NCI-H226 (cell line): Measurements from ENCODE around the gene PDE7B.
"Not testable (repeated sequence)": the region's sequence is repeated elsewhere in the genome, so short reads cannot be mapped to it uniquely, and the experiment has no call there.

ENCODE experiments used
- DNase-seq: peaks from one replicate; pipeline ENCODE4 v3.0.0-alpha.2; 2015

PDE7B gene

DNA sequence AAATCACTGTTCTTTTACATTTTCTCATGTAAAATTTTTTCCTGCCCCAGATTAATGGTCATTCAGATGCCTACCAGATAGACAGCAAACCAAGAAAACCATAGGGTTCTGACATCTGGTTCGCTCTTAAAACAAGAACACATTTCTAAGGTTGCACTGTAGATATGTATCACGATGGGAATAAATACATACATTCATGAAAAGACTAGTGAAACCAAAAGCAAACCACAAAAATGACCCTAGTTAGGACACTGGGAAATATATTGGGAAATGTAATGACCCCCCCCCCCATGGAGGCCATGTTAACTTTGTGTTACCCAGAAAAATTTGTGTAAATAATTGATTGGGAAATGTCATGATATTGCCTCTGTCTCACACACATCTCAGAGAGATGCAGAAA lies 361.1 kb downstream of the PDE7B start:
- no peak for DNase-seq

DNA sequence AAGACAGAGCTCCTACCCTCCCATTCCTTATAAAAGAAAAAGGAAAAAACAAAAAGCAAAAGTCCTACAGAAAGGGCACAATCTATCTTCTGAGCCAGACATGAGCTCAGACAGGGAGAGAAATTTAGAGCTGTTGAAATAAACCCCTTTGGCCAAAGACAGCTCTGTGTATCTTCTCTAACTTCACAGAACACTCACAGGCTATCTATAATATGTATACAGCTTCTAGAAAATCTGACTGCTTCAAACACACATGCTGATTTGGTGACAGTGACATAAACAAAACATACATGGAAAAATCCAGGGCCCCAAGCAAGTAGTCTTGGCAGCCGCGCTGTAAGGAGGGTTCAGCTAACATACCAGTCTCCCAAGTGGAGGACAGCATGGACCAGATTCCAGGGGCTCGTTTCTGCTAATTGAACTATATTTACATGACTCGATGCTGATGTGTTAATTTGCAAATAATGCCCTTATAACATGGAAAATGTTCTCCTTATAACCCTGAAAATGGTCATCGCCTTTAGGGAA lies 361.6 kb downstream of the PDE7B start:
- DNase-seq, result no peak

- no peak for DNase-seq
These were observed 362.4 kb downstream of the PDE7B start for GRCh38 chr6:136213853-136214252.

DNA sequence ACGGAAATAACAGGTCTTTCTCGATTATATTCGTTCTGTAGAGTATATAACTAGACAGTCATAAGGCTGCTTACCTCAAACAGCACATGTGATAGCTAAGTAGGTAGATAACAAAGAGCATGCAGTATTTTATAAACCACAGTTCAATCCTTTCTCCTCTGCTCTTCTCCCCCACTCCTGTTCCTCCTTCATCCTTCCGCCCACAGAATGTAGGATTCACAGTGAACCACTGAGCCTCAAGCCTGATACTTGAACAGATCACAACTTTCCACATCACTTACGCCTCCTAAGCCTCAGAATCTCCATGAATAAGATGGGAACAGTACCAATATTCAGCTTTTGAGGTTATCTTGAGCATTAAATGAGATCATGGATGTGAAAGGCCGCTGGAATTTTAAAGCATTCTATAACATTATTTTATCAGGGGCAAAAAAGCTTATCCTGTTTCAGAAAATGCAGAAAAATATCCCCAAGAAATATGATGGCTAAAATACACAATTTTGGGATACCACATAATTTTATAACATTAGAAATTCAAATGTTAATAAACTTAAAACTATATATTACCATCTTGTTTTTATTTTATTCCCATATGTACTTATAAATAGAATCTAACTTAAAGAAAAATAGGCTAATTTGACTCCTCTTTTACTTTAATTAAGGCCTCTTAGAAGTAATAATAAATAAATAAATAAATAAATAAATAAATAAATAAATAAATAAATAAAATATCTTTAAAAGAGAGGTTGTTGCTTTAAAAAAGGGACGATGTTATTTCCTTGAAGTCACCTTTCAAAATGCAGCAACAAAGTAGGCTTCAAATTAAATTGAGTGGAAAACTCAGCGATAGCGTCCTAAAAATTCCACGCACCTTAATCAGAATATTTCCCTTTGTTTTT lies 365.3 kb downstream of the PDE7B start:
- DNase-seq, result no peak

- DNase-seq, result not testable (repeated sequence)
These were observed 373.5 kb downstream of the PDE7B start for GRCh38 chr6:136224974-136225373.

DNA sequence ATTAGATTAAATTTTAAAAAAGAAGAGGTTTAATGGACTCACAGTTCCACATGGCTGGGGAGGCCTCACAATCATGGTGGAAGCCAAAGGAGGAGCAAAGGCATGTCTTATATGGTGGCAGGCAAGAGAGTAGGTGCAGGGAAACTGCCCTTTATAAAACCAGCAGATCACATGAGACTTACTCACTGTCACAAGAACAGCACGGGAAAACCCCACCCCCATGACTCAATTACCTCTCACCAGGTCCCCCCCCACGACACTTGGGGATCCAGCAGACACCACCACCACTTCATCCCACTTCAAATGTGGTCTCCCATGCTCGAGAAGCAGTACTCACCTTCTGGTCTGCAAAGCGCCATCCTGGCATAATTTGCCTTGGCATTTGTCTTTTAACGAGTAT lies 374.0 kb downstream of the PDE7B start:
- no peak for DNase-seq

- peak; percentile 17 for DNase-seq
These were observed 374.6 kb downstream of the PDE7B start for GRCh38 chr6:136226027-136226673.

- DNase-seq, result no peak
These were observed 375.3 kb downstream of the PDE7B start for GRCh38 chr6:136226674-136227377.

- no peak for DNase-seq
These were observed 377.3 kb downstream of the PDE7B start for GRCh38 chr6:136228814-136229213.

- DNase-seq, result peak; percentile 31
These were observed 378.8 kb downstream of the PDE7B start for GRCh38 chr6:136230219-136230853.

- no peak for DNase-seq
These were observed 381.2 kb downstream of the PDE7B start for GRCh38 chr6:136232701-136233100.

DNA sequence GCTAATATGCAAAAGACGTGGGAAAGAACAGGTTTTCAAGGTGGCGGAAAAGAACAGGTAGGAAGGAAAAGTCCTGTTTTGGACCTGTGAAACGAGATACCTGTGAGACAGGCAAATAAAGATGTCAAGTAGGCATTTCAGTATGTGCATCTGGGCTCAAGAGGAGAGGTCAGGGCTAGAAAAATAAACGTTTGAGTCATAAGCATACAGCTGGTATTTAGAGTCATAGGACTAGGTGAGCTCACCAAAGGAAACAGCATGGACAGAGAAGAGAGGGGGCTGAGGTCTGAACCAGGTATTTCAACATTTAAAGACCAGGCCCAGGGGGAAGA lies 383.7 kb downstream of the PDE7B start:
- DNase-seq, result peak; percentile 14

DNA sequence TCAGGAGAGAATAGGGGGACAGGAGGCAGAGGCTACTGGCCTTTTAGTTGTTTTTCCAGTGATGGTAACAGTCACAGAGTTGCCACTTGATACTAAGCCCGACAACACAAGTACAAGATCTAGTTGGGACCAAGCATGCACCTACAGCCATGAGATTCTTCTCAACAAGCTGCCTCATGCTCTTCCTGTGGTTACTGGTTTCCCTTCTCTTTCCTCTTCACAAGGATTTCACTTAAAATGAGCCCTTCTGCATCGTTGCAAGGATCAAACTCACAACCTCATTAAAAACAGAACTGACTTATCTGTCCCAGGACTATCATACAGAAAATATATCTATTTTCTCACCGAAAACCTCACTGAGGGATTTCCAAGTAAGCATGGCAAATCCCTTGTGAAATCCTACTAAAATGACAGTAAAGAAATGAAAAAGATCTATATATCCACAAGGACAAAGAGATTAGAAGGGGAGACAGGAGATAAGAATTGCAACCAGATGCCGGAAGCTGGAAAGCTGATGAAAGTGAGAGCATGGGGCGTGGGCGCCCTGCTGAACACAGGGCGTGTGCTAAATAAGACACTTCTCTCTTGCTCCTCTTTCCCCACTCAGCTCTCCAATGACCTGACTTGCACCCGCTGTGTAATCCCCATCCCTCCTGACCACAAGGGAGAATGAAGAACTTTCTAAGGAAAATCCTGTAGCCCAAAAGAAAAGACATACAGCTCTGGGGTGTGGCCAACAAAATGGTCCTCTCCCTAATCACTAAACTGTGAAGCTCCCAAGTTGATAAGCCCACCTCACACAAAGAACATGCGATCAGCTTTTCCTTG lies 385.2 kb downstream of the PDE7B start:
- DNase-seq, result no peak

DNA sequence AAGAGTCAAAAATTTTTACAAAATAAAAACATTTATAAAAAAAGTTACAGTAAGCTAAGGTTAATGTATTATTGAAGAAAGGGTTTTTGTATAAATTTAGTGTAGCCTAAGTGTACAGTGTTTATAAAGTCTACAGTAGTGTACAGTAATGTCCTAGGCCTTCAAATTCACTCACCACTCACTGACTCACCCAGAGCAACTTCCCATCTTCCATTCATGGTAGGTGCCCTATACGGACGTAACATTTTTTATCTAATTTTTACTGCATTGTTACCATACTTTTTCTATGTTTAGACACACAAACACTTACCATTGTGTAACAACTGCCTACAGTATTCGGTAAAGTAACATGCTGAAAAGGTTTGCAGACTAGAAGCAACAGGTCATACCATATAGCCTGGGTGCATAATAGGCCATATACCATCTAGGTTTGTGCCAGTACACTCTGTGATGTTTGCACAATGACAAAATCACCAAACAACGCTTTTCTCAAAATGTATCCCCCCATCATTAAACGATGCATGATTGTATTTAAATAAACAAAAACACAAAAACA lies 392.6 kb downstream of the PDE7B start:
- no peak for DNase-seq
